Measurements from ENCODE around the gene NFKBIE.

DNA sequence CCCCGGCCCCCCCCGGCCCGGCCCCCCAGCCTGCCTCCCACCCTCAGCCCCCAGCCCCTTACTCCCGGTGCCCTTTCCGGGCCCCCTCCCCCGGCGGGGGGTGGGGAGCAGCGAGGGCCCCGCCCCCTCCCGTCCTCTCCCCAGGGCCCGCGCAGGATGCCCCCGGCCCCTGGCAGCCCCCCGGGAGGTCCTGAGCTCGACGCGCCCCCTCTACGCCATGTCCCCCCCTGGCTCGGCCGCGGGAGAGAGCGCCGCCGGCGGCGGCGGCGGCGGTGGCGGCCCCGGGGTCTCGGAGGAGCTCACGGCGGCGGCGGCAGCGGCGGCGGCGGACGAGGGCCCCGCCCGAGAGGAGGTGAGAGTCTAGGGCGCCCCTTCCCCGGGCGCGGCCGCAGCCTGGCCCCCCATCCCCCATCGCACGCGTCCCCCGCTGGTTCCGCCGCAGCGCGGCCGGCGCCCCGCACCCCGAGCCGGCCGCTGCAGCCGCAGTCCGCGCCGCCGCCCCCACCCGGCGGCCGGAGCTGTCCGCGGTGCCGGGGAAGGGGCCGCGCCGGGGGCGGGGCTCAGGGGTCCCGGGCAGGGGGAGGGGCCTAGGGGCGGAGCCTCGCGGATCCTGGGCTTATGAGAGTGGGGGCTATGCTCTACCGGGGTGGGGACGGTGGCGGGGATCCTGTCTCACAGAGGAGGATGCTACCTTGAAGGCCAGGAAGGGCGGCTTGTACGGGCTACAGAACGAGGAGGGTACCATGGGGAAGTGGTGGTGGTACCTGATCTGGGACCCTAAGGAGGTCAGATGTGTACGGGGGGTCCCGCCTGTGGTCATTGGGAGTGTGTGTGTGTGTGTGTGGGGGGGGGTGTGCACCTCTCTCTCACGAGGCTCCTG, 5.4 kb upstream of the NFKBIE start:
- TF ChIP-seq EZH2 (IDR thresholded peaks at IDR 0.05; ENCODE audit: insufficient read depth, low read length) = peak; percentile 67
- TF ChIP-seq, protein P1, sequence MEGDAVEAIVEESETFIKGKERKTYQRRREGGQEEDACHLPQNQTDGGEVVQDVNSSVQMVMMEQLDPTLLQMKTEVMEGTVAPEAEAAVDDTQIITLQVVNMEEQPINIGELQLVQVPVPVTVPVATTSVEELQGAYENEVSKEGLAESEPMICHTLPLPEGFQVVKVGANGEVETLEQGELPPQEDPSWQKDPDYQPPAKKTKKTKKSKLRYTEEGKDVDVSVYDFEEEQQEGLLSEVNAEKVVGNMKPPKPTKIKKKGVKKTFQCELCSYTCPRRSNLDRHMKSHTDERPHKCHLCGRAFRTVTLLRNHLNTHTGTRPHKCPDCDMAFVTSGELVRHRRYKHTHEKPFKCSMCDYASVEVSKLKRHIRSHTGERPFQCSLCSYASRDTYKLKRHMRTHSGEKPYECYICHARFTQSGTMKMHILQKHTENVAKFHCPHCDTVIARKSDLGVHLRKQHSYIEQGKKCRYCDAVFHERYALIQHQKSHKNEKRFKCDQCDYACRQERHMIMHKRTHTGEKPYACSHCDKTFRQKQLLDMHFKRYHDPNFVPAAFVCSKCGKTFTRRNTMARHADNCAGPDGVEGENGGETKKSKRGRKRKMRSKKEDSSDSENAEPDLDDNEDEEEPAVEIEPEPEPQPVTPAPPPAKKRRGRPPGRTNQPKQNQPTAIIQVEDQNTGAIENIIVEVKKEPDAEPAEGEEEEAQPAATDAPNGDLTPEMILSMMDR (IDR thresholded peaks at IDR 0.05; ENCODE audit: insufficient read depth, low read depth, low read length) = no peak
